ENCODE results near the gene MSL2.
"Not testable (repeated sequence)": the region's sequence is repeated elsewhere in the genome, so short reads cannot be mapped to it uniquely, and the experiment has no call there.

Gene MSL2

GRCh38 chr3:136120373-136121348 is 75.5 kb downstream of the MSL2 start:
- Histone ChIP-seq H3K4me3 (ENCODE audit: low read length) (no peak overlapping the region), H3K27ac (ENCODE audit: low read length) (no peak overlapping the region), H3K27me3 (ENCODE audit: low read depth, low read length) (peaks cover 8% of the 10 kb centered on the region; the same call in 1 of the 2 replicates), H3K4me1 (ENCODE audit: low read length) (peaks cover 3% of the 10 kb centered on the region; the same call in 1 of the 2 replicates), H3K4me2 (ENCODE audit: low read length) (no peak overlapping the region), H4K20me1 (ENCODE audit: insufficient read depth, low read length) (no peaks in the 10 kb centered on the region), H3K79me2 (ENCODE audit: low read length) (no peaks in the 10 kb centered on the region), H2AFZ (ENCODE audit: low read depth, low read length) (no peak overlapping the region), H3K36me3 (replicated peaks; ENCODE audit: low read depth, low read length) (no peaks in the 10 kb centered on the region), H3K9me3 (ENCODE audit: insufficient read depth, low read length) (no peaks in the 10 kb centered on the region), H3K9ac (ENCODE audit: low read length) (no peak overlapping the region)
- TF ChIP-seq, protein P1, sequence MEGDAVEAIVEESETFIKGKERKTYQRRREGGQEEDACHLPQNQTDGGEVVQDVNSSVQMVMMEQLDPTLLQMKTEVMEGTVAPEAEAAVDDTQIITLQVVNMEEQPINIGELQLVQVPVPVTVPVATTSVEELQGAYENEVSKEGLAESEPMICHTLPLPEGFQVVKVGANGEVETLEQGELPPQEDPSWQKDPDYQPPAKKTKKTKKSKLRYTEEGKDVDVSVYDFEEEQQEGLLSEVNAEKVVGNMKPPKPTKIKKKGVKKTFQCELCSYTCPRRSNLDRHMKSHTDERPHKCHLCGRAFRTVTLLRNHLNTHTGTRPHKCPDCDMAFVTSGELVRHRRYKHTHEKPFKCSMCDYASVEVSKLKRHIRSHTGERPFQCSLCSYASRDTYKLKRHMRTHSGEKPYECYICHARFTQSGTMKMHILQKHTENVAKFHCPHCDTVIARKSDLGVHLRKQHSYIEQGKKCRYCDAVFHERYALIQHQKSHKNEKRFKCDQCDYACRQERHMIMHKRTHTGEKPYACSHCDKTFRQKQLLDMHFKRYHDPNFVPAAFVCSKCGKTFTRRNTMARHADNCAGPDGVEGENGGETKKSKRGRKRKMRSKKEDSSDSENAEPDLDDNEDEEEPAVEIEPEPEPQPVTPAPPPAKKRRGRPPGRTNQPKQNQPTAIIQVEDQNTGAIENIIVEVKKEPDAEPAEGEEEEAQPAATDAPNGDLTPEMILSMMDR (IDR thresholded peaks at IDR 0.05; ENCODE audit: low read depth, low read length): no peak
- TF ChIP-seq EZH2phosphoT487 (IDR thresholded peaks at IDR 0.05; ENCODE audit: low read depth): no peak

GRCh38 chr3:136119783-136120182 is 76.4 kb downstream of the MSL2 start:
- H3K9ac ChIP-seq (ENCODE audit: low read length); H3K4me3 ChIP-seq (ENCODE audit: low read length); H2AFZ ChIP-seq (ENCODE audit: low read depth, low read length); H3K27me3 ChIP-seq (ENCODE audit: low read depth, low read length); H3K36me3 ChIP-seq (replicated peaks; ENCODE audit: low read depth, low read length); H3K27ac ChIP-seq (ENCODE audit: low read length); H3K4me2 ChIP-seq (ENCODE audit: low read length); H4K20me1 ChIP-seq (ENCODE audit: insufficient read depth, low read length); H3K9me3 ChIP-seq (ENCODE audit: insufficient read depth, low read length); H3K4me1 ChIP-seq (ENCODE audit: low read length); H3K79me2 ChIP-seq (ENCODE audit: low read length): not testable (repeated sequence)

- H3K9ac ChIP-seq (ENCODE audit: low read length); H3K4me1 ChIP-seq (ENCODE audit: low read length); H3K9me3 ChIP-seq (ENCODE audit: insufficient read depth, low read length); H4K20me1 ChIP-seq (ENCODE audit: insufficient read depth, low read length); H3K4me3 ChIP-seq (ENCODE audit: low read length); H3K79me2 ChIP-seq (ENCODE audit: low read length); H3K27me3 ChIP-seq (ENCODE audit: low read depth, low read length); H3K36me3 ChIP-seq (replicated peaks; ENCODE audit: low read depth, low read length); H3K4me2 ChIP-seq (ENCODE audit: low read length); H2AFZ ChIP-seq (ENCODE audit: low read depth, low read length); H3K27ac ChIP-seq (ENCODE audit: low read length): not testable (repeated sequence)
Observed at GRCh38 chr3:136119332-136119731, 76.8 kb downstream of the MSL2 start.

DNA sequence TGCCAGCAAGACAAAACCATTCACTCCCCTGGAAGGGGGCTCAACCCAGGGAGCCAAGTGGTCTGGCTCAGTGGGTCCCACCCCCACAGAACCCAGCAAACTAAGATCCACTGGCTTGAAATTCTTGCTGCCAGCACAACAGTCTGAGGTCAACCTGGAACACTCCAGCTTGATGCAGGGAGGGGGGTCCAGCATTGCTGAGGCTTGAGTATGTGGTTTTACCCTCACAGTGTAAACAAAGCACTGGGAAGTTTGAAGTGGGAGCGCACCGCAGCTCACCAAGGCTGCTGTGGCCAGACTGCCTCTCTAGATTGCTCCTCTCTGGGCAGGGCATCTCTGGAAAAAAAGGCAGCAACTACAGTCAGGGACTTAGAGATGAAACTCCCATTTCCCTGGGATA is 81.7 kb downstream of the MSL2 start:
- no peak overlapping the region for H3K27ac ChIP-seq (ENCODE audit: low read length)
- H3K36me3 ChIP-seq (replicated peaks; ENCODE audit: low read depth, low read length): no peaks in the 10 kb centered on the region
- H3K27me3 ChIP-seq (ENCODE audit: low read depth, low read length): peaks cover 37% of the 10 kb centered on the region
- TF ChIP-seq, protein P1 (IDR thresholded peaks at IDR 0.05; ENCODE audit: low read depth, low read length): no peak
- no peak for TF ChIP-seq EZH2phosphoT487 (IDR thresholded peaks at IDR 0.05; ENCODE audit: low read depth)
- no peak overlapping the region for H3K9ac ChIP-seq (ENCODE audit: low read length)
- H2AFZ ChIP-seq (ENCODE audit: low read depth, low read length): no peak overlapping the region
- H3K4me2 ChIP-seq (ENCODE audit: low read length): no peak overlapping the region
- peaks cover 11% of the 10 kb centered on the region; the same call in 1 of the 2 replicates for H4K20me1 ChIP-seq (ENCODE audit: insufficient read depth, low read length)
- H3K4me1 ChIP-seq (ENCODE audit: low read length): peaks cover 8% of the 10 kb centered on the region
- no peaks in the 10 kb centered on the region for H3K9me3 ChIP-seq (ENCODE audit: insufficient read depth, low read length)
- no peaks in the 10 kb centered on the region for H3K79me2 ChIP-seq (ENCODE audit: low read length)
- H3K4me3 ChIP-seq (ENCODE audit: low read length): no peak overlapping the region

- H3K79me2 ChIP-seq (ENCODE audit: low read length): no peaks in the 10 kb centered on the region
- H3K9ac ChIP-seq (ENCODE audit: low read length): no peak overlapping the region
- H3K27me3 ChIP-seq (ENCODE audit: low read depth, low read length): peaks cover 62% of the 10 kb centered on the region
- no peak overlapping the region for H3K27ac ChIP-seq (ENCODE audit: low read length)
- TF ChIP-seq, protein P1 (IDR thresholded peaks at IDR 0.05; ENCODE audit: low read depth, low read length): no peak
- TF ChIP-seq EZH2phosphoT487 (IDR thresholded peaks at IDR 0.05; ENCODE audit: low read depth): no peak
- H3K4me2 ChIP-seq (ENCODE audit: low read length): no peak overlapping the region
- H3K36me3 ChIP-seq (replicated peaks; ENCODE audit: low read depth, low read length): no peaks in the 10 kb centered on the region
- peaks cover 17% of the 10 kb centered on the region; the same call in 1 of the 2 replicates for H4K20me1 ChIP-seq (ENCODE audit: insufficient read depth, low read length)
- H3K4me3 ChIP-seq (ENCODE audit: low read length): no peak overlapping the region
- no peak overlapping the region for H2AFZ ChIP-seq (ENCODE audit: low read depth, low read length)
- H3K9me3 ChIP-seq (ENCODE audit: insufficient read depth, low read length): no peaks in the 10 kb centered on the region
- peaks cover 18% of the 10 kb centered on the region for H3K4me1 ChIP-seq (ENCODE audit: low read length)
Observed at GRCh38 chr3:136110481-136110880, 85.7 kb downstream of the MSL2 start.
